H1 (cell line): ENCODE results near the gene RFX6. TPM values are rescaled to one million over a fixed set of nuclear protein-coding genes. Genes with fewer than 3 reads are reported as not detected.
"Not testable (repeated sequence)": the region's sequence is repeated elsewhere in the genome, so short reads cannot be mapped to it uniquely, and the experiment has no call there.

ENCODE experiments used
- CTCF ChIA-PET: fragments of 300-600 bp; sonication (Branson Sonifier 250); formaldehyde crosslinking; loops from one replicate; lab custom pipeline; 2021; ENCODE audit not compliant: partially characterized antibody; lab: Charles Lee
- POLR2A ChIA-PET: fragments of 300-600 bp; sonication (Branson Sonifier 250); formaldehyde crosslinking; loops from one replicate; lab custom pipeline; 2021; ENCODE audit warnings: inconsistent platforms; ENCODE audit not compliant: partially characterized antibody; lab: Charles Lee
- DNase-seq, 2 experiments: peaks; one replicate each; pipeline versions ENCODE4 v3.0.0 to v3.0.0-alpha.2; 2010 to 2022; ENCODE audit warnings: low spot score in 2 of 2, low read depth in 1 of 2, mixed read lengths in 1 of 2
- FAIRE-seq: peaks from 2 replicates; lab custom pipeline; 2011; peaks lifted over from hg19 to GRCh38; lab: Jason Lieb, UNC
- H2AFZ ChIP-seq: 2 replicates; pipeline ENCODE4 v1.8.1; 2012; ENCODE audit warnings: low read length, inconsistent platforms
- H2AK5ac ChIP-seq: 2 replicates; pipeline ENCODE4 v1.6.1; 2013; ENCODE audit warnings: low read depth, low read length
- H2BK120ac ChIP-seq: replicated peaks from 2 replicates; pipeline ENCODE3; 2013; ENCODE audit warnings: low read depth, low read length, inconsistent platforms
- H2BK12ac ChIP-seq: 2 replicates; pipeline ENCODE4 v1.6.1; 2013; ENCODE audit warnings: low read depth, low read length
- H2BK15ac ChIP-seq: 2 replicates; pipeline ENCODE4 v1.6.1; 2013; ENCODE audit warnings: low read length
- H2BK20ac ChIP-seq: 2 replicates; pipeline ENCODE4 v1.6.1; 2013; ENCODE audit warnings: low read length
- H2BK5ac ChIP-seq: 2 replicates; pipeline ENCODE4 v1.6.1; 2013; ENCODE audit warnings: low read depth, low read length
- H3K14ac ChIP-seq: 2 replicates; pipeline ENCODE4 v1.6.1; 2013; ENCODE audit warnings: inconsistent platforms; ENCODE audit not compliant: insufficient read length
- H3K18ac ChIP-seq: 2 replicates; pipeline ENCODE4 v1.6.1; 2013; ENCODE audit warnings: low read length; ENCODE audit errors: extremely low read depth
- H3K23ac ChIP-seq: 2 replicates; pipeline ENCODE4 v1.6.1; 2013; ENCODE audit warnings: inconsistent platforms; ENCODE audit not compliant: insufficient read length
- H3K23me2 ChIP-seq: 2 replicates; pipeline ENCODE4 v1.6.1; 2013; ENCODE audit warnings: low read depth, low read length
- H3K27ac ChIP-seq: 2 replicates; pipeline ENCODE4 v1.6.1; 2011; ENCODE audit warnings: low read depth, low read length, inconsistent platforms
- H3K27me3 ChIP-seq, 4 experiments: replicated peaks in 1 of 4; 1 replicate in 1 of 4; 2 replicates in 3 of 4; pipeline versions ENCODE4 v1.6.1 to v1.8.1; 2011 to 2013; ENCODE audit warnings: low read length in 3 of 4, mild to moderate bottlenecking in 3 of 4, inconsistent platforms in 2 of 4, mixed read lengths in 2 of 4, moderate library complexity in 1 of 4; ENCODE audit not compliant: control insufficient read depth in 3 of 4, insufficient read depth in 3 of 4; ENCODE audit errors: extremely low read depth in 1 of 4
- H3K36me3 ChIP-seq, 4 experiments: 2 replicates each; pipeline versions ENCODE4 v1.6.1 to v1.8.1; 2011 to 2013; ENCODE audit warnings: mild to moderate bottlenecking in 4 of 4, low read length in 3 of 4, moderate library complexity in 2 of 4, control low read depth in 1 of 4, inconsistent platforms in 1 of 4; ENCODE audit not compliant: insufficient read depth in 4 of 4, control insufficient read depth in 2 of 4
- H3K4ac ChIP-seq: replicated peaks from 2 replicates; pipeline ENCODE3; 2013; ENCODE audit warnings: low read length, low read depth, mixed read lengths, inconsistent platforms; ENCODE audit not compliant: insufficient read length
- H3K4me1 ChIP-seq, 4 experiments: replicated peaks in 1 of 4; 1 replicate in 1 of 4; 2 replicates in 3 of 4; pipeline versions ENCODE4 v1.6.1 to v1.8.1; 2011 to 2013; ENCODE audit warnings: low read length in 3 of 4, inconsistent platforms in 2 of 4, mixed read lengths in 1 of 4; ENCODE audit not compliant: insufficient read depth in 4 of 4, control insufficient read depth in 3 of 4
- H3K4me2 ChIP-seq, 2 experiments: 2 replicates each; pipeline versions ENCODE4 v1.6.1 to v1.8.1; 2011 to 2013; ENCODE audit warnings: low read depth in 2 of 2, low read length in 2 of 2, control low read depth in 1 of 2, inconsistent platforms in 1 of 2, mild to moderate bottlenecking in 1 of 2; ENCODE audit not compliant: insufficient read depth in 1 of 2
- H3K4me3 ChIP-seq, 4 experiments: fragments of 200-600, 300-600 bp in 1 of 4; sonication (generic), shearing (Covaris generic), sonication (Bioruptor Twin) in 1 of 4; 2 replicates each; pipeline versions ENCODE4 v1.5.1 to v1.8.1; 2011 to 2016; ENCODE audit warnings: low read length in 4 of 4, low read depth in 3 of 4, control low read depth in 2 of 4, inconsistent platforms in 2 of 4, mild to moderate bottlenecking in 2 of 4, mixed read lengths in 1 of 4, moderate library complexity in 1 of 4; ENCODE audit not compliant: insufficient read depth in 2 of 4; ENCODE audit errors: extremely low read depth in 1 of 4
- H3K56ac ChIP-seq: replicated peaks from 2 replicates; pipeline ENCODE3; 2013; ENCODE audit warnings: low read depth, mild to moderate bottlenecking, mixed read lengths, low read length, inconsistent platforms; ENCODE audit not compliant: insufficient read length
- H3K79me1 ChIP-seq: 2 replicates; pipeline ENCODE4 v1.6.1; 2013; ENCODE audit warnings: low read depth, low read length, control low read depth
- H3K79me2 ChIP-seq, 2 experiments: 2 replicates each; pipeline versions ENCODE4 v1.6.1 to v1.8.1; 2012 to 2013; ENCODE audit warnings: low read length in 2 of 2, mild to moderate bottlenecking in 2 of 2, inconsistent platforms in 1 of 2; ENCODE audit not compliant: insufficient read depth in 2 of 2, control insufficient read depth in 1 of 2
- H3K9ac ChIP-seq, 4 experiments: replicated peaks in 1 of 4; 1 replicate in 1 of 4; 2 replicates in 3 of 4; pipeline versions ENCODE4 v1.6.1 to v1.8.1; 2011 to 2013; ENCODE audit warnings: low read depth in 3 of 4, low read length in 3 of 4, control low read depth in 2 of 4, mild to moderate bottlenecking in 2 of 4, moderate library complexity in 2 of 4, inconsistent platforms in 1 of 4; ENCODE audit errors: extremely low read depth in 1 of 4
- H3K9me3 ChIP-seq, 2 experiments: 2 replicates each; pipeline versions ENCODE4 v1.6.1 to v1.8.1; 2012 to 2013; ENCODE audit warnings: mild to moderate bottlenecking in 2 of 2, moderate library complexity in 2 of 2, control low read depth in 1 of 2, inconsistent platforms in 1 of 2, low read depth in 1 of 2, low read length in 1 of 2, mixed read lengths in 1 of 2; ENCODE audit not compliant: insufficient read depth in 2 of 2
- H4K20me1 ChIP-seq, 2 experiments: replicated peaks in 1 of 2; 2 replicates each; pipeline versions ENCODE3 to v1.8.1; 2011 to 2013; ENCODE audit warnings: inconsistent platforms in 2 of 2, low read length in 2 of 2, mild to moderate bottlenecking in 1 of 2; ENCODE audit not compliant: insufficient read depth in 2 of 2, control insufficient read depth in 1 of 2
- H4K5ac ChIP-seq: 2 replicates; pipeline ENCODE4 v1.6.1; 2013; ENCODE audit warnings: low read length, low read depth, mixed read lengths, inconsistent platforms; ENCODE audit not compliant: insufficient read length
- H4K8ac ChIP-seq: 2 replicates; pipeline ENCODE4 v1.8.0; 2013; ENCODE audit warnings: mild to moderate bottlenecking, moderate library complexity, low read length, inconsistent platforms; ENCODE audit not compliant: insufficient read depth; ENCODE audit errors: extremely low read depth
- H4K91ac ChIP-seq: replicated peaks from 2 replicates; pipeline ENCODE3; 2013; ENCODE audit warnings: low read length, mixed read lengths, inconsistent platforms; ENCODE audit not compliant: insufficient read length
- WGBS, 2 experiments: shearing (Covaris generic) in 1 of 2; methylation state at CpG; one replicate each; pipeline versions ENCODE4 v1.1.6 to v1.1.7; 2013 to 2015; ENCODE audit warnings: low lambda C conversion rate in 2 of 2, mixed read lengths in 2 of 2, inconsistent platforms in 1 of 2, low coverage in 1 of 2, missing lambda C conversion rate in 1 of 2; ENCODE audit not compliant: insufficient replicate concordance in 2 of 2, insufficient coverage in 1 of 2, insufficient read length in 1 of 2; ENCODE audit errors: extremely low coverage in 1 of 2, missing lambda C conversion rate in 1 of 2; 5-methylcytosine and 5-hydroxymethylcytosine counted together
- polyA plus RNA-seq, 7 experiments: library from polyadenylated mRNA; depleted of rRNA in 3 of 7; stranded (reverse) in 5 of 7; unstranded in 2 of 7; fragments of >200 nt in 5 of 7; fragments of 200-250 nt in 2 of 7; gene quantifications; 1 replicate in 5 of 7; 2 replicates in 1 of 7; 4 replicates in 1 of 7; pipeline versions ENCODE4 v1.2.1 to v1.2.3, GENCODE V29; 2011 to 2013; ENCODE audit warnings: missing spikeins in 2 of 7, mixed read lengths in 2 of 7
- total RNA-seq: library from RNA; stranded (reverse); fragmentation: NEBNext Ultra II Directional; extraction: Animal tissue kit (Norgen Biotek cat#: 25700); gene quantifications from 2 replicates; pipeline ENCODE4 v1.2.1, GENCODE V29; 2021

The RFX6 gene
- total and polyA plus RNA-seq, 2 of the 8 experiments (the other 6 are each of a cell fraction or from before 2014, with no cell fraction given), result not detected

- not testable (repeated sequence) for FAIRE-seq, H2AFZ ChIP-seq
- CTCF ChIA-PET, result interaction anchor here (1.8 to 3.2 kb wide), 2 partner anchors 12 to 55 kb away, joined by 5 to 11 read pairs; no protein-coding TSS in a partner anchor
Measured at GRCh38 chr6:116834526-116834925, 42.5 kb upstream of the RFX6 start.

More at GRCh38 chr6:116834526-116834925, 42.5 kb upstream of the RFX6 start:
- H2BK5ac ChIP-seq, H4K5ac ChIP-seq, H3K4me2 ChIP-seq, H2BK12ac ChIP-seq, H3K23me2 ChIP-seq, H4K91ac ChIP-seq, H4K8ac ChIP-seq, H2AK5ac ChIP-seq, H3K4me3 ChIP-seq, H3K79me2 ChIP-seq, H3K36me3 ChIP-seq, H2BK20ac ChIP-seq, H2BK15ac ChIP-seq, POLR2A ChIA-PET, H3K27me3 ChIP-seq, H3K56ac ChIP-seq, H3K9ac ChIP-seq, H3K9me3 ChIP-seq, H4K20me1 ChIP-seq, H3K4me1 ChIP-seq, H3K23ac ChIP-seq, DNase-seq, H3K14ac ChIP-seq, H3K27ac ChIP-seq, H2BK120ac ChIP-seq, H3K79me1 ChIP-seq, H3K18ac ChIP-seq, H3K4ac ChIP-seq: not testable (repeated sequence)
- 93% methylated on average over 2 of the region's 2 CpGs; no CpG with 5 or more reads in 1 of the 2 experiments for WGBS, 2 experiments
